Stimulated activated CD8-positive, alpha-beta memory T cell treated with anti-CD3 and anti-CD28 coated beads, Interleukin-7, amount 100 ng/mL, for 4 hours (primary cell): ENCODE measurements around the gene OR2L5.

Experiments used
- DNase-seq, 2 donors: peaks; one replicate each; pipeline ENCODE4 v3.0.0-alpha.2; 2020; ENCODE audit warnings: low read depth in 2 of 2

OR2L5 gene, protein sequence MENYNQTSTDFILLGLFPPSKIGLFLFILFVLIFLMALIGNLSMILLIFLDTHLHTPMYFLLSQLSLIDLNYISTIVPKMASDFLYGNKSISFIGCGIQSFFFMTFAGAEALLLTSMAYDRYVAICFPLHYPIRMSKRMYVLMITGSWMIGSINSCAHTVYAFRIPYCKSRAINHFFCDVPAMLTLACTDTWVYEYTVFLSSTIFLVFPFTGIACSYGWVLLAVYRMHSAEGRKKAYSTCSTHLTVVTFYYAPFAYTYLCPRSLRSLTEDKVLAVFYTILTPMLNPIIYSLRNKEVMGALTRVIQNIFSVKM

DNA sequence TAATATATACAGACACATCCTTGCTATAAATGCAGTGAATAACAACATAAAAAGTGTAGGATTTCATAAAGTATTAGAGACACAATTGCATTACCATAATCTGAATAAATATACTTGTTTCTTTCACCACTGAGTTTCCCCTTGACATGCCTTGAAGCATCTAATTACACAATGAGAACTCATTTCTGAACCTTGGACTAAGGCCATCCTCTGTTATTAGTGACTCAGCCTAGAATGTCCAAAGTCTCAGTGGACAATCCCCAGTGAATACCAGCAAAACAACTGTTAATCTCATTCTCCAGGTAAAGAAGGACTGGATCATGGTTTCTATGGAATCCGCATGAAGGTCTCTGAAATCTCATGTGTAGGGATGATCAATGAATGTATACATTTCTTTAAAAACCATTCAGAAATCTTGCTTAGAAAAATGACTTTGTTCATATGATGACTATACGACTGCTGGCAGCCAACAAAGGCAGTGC is at the start of gene OR2L5:
Gene OR2L5 (plus strand): TSS at position 432 of the 482 bp plus-strand sequence. CDS start 8,288 bp downstream, outside the sequence.
- no peak for DNase-seq

DNA sequence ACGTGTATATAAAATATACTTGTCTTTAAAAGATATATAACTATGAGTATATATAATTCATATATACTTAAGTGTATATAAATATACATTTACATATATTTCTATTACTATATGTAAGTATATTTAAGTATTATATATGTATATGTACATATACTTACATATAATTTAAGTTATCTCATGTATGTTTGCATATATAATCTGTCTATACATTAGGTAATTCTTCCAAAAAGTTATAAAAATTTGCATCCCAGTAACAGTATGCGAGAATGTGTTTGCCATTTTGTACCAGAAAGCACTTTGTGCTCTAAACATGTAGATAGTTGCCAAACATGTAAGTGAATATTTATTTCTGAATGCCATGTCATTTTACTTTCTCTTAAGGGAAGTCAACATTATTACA is 48.5 kb upstream of the OR2L5 start, which contains the start of gene OR2AK2:
Gene OR2AK2 (plus strand): TSS at position 301 of the 400 bp plus-strand sequence. CDS start 144 bp downstream, outside the sequence.
- no peak for DNase-seq

DNA sequence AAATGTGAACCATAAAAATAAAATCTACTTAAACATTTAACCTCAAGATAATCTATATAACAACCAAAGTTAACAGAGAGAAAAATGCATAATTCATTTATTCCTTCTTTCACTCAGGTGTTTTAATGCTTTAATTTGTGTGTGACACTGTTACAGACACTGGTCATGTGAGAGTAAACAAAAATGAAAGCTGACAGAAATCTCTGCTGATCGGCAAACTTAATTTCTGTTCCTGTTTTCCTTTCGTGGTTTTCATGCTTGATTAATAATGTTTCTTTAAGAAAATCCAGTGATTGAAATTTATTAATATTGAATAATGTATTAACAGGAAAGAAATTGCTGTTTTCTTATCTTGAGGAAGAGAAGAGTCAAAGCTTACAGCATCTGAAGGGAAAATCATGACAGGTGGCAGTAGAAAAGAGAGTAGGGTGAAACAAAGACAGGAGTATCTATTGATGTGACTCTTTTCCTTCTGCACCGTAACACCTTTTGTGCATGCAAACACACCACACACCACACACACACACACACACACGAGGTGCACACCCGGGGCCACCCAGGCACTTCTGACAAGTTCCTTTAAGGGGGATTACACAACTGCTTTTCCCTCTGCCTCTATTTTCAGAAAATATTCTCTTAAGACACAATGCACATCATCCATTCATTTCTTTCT is 46.8 kb upstream of the OR2L5 start:
- DNase-seq: no peak

DNA sequence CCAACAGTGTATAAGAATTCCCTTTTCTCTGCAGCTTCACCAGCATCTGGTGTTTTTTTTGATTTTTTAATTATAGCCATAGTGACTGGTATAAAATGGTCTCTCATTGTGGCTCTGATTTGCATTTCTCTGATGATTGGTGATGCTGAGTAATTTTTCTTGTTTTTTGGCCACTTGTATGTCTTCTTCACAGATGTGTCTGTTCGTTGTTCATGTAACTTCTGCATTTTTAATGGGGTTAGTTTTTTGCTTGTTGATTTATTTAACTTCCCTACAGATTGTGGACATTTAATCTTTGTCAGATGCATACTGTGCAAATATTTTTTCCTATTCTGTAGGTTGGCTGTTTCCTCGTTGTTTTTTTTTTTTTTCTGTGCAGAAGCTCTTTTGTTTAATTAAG is 20.5 kb upstream of the OR2L5 start:
- no peak for DNase-seq

DNA sequence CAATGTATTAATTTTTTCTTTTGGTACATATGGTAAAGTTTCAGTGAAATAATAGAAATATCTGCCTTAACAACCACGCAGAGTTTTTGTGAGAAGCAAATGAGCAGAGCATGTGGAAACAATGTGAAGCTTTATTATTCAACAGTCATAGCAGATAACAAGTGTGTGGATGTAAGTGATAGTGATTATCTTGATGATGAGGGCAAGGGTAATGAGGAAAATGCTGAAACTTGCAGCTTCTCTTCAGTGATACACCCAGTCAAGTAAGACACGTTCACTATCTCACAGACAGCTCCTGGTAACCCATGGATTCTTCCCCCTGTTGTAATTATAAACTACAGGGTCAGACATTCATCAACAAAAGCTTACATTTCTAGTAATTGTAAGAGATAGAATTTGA is 14.6 kb upstream of the OR2L5 start:
- no peak for DNase-seq

DNA sequence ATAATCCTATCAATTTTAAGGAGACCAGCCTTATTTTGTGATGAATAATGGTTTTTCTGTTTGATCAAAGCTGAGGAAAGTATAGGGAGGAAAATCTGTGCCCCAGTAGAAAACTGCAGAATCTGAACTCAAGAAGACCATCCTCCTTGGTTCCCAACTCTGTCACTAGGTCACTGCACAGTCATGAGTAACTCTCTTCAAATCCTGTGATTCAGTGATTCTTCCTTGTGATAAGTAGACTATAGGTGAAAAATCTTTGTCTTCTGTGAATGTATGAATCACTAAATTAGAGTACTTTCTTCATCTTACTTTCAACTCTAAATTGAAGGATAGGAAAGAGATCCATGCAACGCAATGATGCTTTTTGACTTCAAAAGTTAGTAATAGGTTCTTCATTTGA is 13.3 kb upstream of the OR2L5 start:
- no peak for DNase-seq

DNA sequence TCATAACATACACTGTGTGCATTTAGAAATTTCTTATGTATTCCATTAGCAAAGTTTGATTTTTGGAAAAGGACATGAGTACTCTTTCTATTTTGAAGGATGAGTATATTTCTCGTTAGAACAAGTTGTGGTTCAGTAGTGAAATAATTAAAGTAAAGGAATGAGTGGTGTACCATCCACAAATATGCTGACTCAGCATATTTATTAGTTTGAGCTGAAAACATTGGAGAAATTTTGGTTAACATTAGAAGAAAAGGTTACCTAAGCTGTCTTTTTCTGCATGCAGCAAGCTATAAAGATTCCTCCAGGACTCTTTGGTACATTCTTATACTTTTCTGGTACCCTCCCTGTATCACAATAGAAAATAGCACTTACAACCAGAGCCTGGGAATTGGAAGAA is 5.7 kb upstream of the OR2L5 start:
- no peak for DNase-seq

DNA sequence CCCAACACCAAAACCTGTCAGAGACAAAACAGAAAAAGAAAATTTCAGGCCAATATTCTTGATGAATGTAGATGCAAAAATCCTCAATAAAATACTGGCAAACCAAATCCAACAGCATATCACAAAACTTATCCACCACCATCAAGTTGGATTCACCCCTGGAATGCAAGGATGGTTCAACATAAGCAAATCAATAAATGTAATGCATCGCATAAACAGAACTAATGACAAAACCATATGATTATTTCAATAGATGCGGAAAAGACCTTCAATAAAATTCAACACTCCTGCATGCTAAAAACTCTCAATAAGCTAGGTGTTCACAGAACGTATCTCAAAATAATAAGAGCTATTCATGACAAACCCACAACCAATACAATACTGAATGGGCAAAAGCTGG is 3.8 kb upstream of the OR2L5 start:
- DNase-seq: no peak

DNA sequence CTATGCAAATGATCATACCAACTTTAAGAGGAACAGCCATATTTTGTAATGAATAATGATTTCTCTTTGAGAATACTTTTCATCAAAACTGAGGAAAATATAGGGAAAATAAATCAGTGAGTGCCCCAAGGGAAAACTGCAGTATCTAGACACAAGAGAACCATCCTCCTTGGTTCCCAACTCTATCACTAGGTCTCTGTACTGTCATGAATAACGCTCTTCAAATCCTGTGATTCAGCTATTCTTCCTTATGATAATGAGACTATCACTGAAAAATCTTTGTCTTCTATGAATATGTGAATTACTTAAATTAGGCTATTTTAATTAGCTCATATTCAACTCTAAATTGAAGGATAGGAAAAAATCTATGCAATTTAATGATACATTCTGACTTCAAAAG is 2.3 kb downstream of the OR2L5 start:
- no peak for DNase-seq

DNA sequence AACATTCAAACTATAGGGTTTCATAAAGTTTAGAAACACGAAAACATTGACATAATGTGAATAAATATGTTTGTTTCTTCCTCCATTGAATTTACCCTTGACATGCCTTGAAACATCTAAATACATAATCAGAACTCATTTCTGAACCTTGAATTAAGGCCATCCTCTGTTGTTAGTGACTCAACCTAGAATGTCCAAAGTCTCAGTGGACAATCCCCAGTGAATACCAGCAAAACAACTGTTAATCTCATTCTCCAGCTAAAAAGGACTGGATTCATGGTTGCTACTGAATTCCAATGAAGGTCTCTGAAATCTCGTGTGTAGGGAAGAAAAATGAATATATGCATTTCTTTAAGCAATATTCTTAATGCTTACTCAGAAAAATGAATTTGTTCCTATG is 16.3 kb downstream of the OR2L5 start, which contains the start of gene OR2L2:
Gene OR2L2 (plus strand): TSS at position 301 of the 400 bp plus-strand sequence. CDS start 8,198 bp downstream, outside the sequence.
- DNase-seq: no peak

DNA sequence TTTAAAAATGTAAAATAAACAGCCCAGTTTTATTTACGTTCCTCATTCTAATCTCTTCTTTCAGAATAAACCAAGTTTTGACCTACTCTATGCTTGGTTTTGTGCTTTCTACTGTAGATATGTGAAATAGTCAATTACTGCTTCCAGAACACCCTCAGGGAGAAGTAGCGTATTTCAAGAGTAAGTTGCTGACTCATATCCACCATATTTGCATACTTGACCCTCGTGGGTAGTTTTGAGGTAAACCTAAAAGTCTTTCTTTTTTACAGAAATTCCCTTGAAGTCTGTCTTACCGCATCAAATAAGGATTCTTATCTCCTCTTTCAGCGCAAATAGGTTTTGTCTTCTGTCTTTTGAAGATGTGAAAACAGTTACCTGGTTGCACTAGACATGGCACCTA is 31.7 kb downstream of the OR2L5 start:
- DNase-seq: no peak

DNA sequence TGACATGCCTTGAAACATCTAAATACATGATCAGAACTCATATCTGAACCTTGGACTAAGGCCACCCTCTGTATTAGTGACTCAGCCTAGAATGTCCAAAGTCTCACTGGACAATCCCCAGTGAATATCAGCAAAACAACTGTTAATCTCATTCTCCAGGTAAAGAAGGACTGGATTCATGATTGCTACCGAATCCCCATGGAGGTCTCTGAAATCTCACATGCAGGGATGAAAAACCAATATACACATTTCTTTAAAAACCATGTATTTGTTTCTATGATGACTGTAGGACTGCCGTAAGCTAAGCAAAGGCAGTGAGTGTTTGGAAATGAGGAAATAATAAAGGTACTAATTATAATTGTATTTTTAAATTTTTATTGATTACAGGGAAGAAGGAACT is 33.1 kb downstream of the OR2L5 start, which contains the start of gene OR2L3:
Gene OR2L3 (plus strand): TSS at position 301 of the 400 bp plus-strand sequence. CDS start 13,846 bp downstream, outside the sequence.
- DNase-seq: no peak

DNA sequence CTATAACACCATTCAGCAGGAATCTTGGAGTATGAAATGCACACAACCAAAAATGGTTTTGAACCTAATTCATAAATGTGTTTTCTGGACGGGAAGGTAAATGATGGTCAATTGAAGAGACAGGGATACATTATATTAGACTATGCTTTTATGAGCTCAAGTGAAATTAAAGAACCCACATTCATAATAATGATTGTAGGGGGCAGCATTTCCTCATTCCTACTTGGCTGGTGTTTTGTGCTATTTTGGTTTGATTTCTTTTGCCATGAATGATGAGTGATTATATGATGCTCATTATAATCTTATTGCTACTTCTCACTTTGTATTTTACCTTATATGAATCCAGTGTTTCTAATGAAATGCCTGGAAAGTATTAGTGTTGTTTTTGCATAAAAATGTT is 33.5 kb downstream of the OR2L5 start:
- DNase-seq: no peak

DNA sequence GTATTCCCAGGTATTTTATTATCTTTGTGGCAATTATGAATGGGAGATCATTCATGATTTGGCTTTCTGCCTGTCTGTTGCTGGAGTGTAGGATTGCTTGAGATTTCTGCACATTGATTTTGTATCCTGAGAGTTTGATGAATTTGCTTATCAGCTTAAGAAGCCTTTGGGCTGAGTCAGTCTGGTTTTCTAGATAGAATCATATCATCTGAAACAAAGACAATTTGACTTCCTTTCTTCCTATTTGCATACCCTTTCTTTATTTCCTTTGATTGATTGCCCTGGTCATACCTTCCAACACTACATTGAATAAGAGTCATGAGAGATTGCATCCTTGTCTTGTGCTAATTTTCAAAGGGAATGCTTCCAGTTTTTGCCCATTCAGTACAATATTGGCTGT is 41.2 kb downstream of the OR2L5 start:
- DNase-seq: no peak

DNA sequence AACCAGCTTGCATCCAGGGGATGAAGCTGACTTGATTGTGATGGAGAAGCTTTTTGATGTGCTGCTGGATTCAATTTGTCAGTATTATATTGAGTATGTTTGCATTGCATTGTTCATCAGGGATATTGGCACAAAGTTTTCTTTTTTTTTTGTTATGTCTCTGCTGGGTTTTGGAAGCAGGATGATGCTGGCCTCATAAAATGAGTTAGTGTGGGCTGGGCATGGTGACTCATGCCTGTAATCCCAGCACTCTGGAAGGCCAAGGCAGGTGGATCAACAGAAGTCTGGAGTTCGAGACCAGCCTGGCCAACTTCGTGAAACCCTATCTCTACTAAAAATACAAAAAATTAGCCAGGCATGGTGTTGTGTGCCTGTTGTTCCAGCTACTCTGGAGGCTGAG is 41.8 kb downstream of the OR2L5 start:
- DNase-seq: no peak

DNA sequence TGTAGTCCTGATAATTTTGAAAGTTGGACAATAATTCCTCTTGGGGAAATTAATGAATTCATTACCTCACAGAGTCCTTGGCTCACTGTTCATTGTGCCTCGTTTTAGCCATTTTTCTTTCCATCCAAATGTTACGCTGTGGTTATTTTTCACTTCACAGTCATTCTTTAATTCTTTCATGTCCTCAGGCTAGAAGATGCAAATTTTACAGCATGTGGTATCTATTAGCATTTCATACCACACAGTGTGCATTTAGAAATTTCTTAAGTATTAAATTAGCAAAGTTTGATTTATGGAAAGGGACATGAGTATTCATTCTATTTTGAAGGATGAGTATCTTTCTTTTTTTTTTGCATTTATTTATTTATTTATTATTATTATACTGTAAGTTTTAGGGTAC is 51.6 kb downstream of the OR2L5 start:
- no peak for DNase-seq

DNA sequence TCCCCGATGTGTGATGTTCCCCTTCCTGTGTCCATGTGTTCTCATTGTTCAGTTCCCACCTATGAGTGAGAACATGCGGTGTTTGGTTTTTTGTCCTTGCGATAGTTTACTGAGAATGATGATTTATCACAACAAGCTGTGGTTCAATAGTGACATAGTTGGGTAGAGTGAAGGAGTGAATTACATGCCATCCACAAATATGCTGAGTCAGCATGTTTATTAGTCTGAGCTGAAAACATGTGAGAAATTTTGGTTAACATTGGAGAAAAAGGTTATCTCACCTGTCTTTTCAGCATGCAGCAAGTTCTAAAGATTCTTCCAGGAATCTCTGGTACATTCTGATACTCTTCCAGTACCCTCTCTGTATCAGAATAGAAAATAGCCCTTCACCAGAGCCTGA is 52.1 kb downstream of the OR2L5 start:
- no peak for DNase-seq
